Brain microvascular endothelial cell (primary cell): ENCODE results near the gene INHBE.
A peak's percentile ranks its signal among the peaks of the same experiment; 100 is the strongest.
"Not testable (repeated sequence)": the region's sequence is repeated elsewhere in the genome, so short reads cannot be mapped to it uniquely, and the experiment has no call there.

Experiments used
- DNase-seq: peaks from one replicate; pipeline ENCODE4 v3.0.0-alpha.2; 2020
- H3K27ac ChIP-seq: fragments of 250-450 bp; sonication (Bioruptor Pico); 2 replicates; pipeline ENCODE4 v1.5.1; 2020; ENCODE audit warnings: mild to moderate bottlenecking, moderate library complexity
- H3K27me3 ChIP-seq: fragments of 250-450 bp; sonication (Bioruptor Pico); replicated peaks from 2 replicates; pipeline ENCODE4 v1.5.1; 2020; ENCODE audit warnings: mild to moderate bottlenecking
- H3K36me3 ChIP-seq: fragments of 250-450 bp; sonication (Bioruptor Pico); replicated peaks from 2 replicates; pipeline ENCODE4 v1.5.1; 2020; ENCODE audit warnings: mild to moderate bottlenecking
- H3K4me3 ChIP-seq: 2 replicates; pipeline ENCODE4 v1.5.1; 2011; ENCODE audit warnings: low read depth, mild to moderate bottlenecking, control low read depth, low read length, moderate library complexity
- in situ Hi-C: cut with HindIII; loops from 2 replicates; pipeline ENCODE4 v1.10.0; 2017; ENCODE audit warnings: low sequenced_read_pairs, low pct_ligation_motif_present
- TF ChIP-seq, protein P1 (sequence below): IDR thresholded peaks from 2 replicates; pipeline ENCODE4 v1.5.1; 2011; ENCODE audit warnings: low read depth, mild to moderate bottlenecking, moderate library complexity, low read length, control low read depth, inconsistent platforms; ENCODE audit errors: missing control alignments

Gene INHBE

DNA sequence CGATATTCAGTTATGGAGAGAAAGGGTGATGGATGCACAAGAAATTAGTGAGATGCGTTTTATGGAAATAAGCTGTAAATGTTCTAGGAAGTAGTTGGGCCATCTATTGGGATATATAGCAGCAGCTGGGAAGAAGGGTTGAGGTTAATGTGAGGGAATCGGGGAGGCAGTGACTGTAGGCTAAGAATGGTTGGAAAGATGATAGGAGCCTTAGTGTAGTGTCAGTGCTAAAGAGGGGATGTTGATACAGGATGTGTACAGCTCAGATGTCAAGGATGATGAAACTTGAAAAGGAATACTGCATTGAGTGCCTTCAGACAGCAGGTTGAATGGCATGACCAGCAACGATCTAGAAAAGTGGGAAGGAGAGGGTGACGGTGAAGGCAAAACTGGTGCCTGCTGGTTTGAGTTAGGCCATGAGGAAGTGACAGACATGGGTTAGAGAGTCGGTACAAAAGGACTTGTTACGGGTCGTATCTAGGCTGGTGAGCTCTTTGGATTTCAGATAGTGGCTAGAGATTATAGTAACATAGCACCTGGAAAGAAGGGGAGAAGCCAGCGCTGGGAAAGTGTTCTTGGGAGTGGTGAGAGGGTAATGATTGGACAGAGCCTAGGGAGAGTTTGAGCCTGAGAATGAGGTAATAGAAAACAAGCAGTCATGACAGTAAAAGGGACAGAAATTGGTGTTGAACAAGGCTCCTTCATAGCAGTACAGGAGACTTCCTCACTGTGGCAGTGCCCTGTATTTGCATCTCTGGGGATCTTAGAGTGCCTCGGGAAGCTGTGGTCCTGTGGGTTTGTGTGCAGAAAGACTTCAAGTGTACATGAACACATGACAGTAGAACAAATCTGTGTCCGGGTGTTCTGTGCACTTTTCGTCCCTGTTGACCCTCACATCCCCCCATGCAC is 42.4 kb downstream of the INHBE start:
- Histone ChIP-seq H3K27me3 (no peaks in the 10 kb centered on the region), H3K36me3 (peaks cover 66% of the 10 kb centered on the region), H3K27ac (no peak overlapping the region), H3K4me3 (no peak overlapping the region)
- in situ Hi-C loops: no loop called here
- TF ChIP-seq, protein P1, sequence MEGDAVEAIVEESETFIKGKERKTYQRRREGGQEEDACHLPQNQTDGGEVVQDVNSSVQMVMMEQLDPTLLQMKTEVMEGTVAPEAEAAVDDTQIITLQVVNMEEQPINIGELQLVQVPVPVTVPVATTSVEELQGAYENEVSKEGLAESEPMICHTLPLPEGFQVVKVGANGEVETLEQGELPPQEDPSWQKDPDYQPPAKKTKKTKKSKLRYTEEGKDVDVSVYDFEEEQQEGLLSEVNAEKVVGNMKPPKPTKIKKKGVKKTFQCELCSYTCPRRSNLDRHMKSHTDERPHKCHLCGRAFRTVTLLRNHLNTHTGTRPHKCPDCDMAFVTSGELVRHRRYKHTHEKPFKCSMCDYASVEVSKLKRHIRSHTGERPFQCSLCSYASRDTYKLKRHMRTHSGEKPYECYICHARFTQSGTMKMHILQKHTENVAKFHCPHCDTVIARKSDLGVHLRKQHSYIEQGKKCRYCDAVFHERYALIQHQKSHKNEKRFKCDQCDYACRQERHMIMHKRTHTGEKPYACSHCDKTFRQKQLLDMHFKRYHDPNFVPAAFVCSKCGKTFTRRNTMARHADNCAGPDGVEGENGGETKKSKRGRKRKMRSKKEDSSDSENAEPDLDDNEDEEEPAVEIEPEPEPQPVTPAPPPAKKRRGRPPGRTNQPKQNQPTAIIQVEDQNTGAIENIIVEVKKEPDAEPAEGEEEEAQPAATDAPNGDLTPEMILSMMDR: no peak
- DNase-seq: no peak

DNA sequence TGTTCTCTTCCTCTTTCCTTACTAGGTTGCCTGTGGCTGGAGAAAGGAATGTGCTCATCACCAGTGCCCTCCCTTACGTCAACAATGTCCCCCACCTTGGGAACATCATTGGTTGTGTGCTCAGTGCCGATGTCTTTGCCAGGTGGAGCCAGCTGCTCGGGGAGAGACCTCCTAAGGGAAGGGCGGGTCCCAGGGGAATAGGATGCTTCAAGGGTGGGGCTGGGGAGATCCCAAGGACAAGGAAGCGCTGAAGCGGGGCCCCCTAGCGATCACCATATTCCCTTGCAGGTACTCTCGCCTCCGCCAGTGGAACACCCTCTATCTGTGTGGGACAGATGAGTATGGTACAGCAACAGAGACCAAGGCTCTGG is 43.0 kb downstream of the INHBE start:
- in situ Hi-C loops: no loop called here
- peaks cover 60% of the 10 kb centered on the region for H3K36me3 ChIP-seq
- H3K4me3 ChIP-seq: no peak overlapping the region
- no peak for DNase-seq
- TF ChIP-seq, protein P1: peak; percentile 37
- H3K27ac ChIP-seq: no peak overlapping the region
- H3K27me3 ChIP-seq: no peaks in the 10 kb centered on the region

- in situ Hi-C loops: no loop called here
- TF ChIP-seq, protein P1: no peak
- no peak overlapping the region for H3K4me3 ChIP-seq
- DNase-seq: no peak
- H3K36me3 ChIP-seq: peaks cover 64% of the 10 kb centered on the region
- H3K27ac ChIP-seq: no peak overlapping the region
- no peaks in the 10 kb centered on the region for H3K27me3 ChIP-seq
Observed at GRCh38 chr12:57498571-57498970, 43.5 kb downstream of the INHBE start.

GRCh38 chr12:57500213-57500612 is 45.1 kb downstream of the INHBE start:
- no peaks in the 10 kb centered on the region for H3K27me3 ChIP-seq
- in situ Hi-C loops: no loop called here
- H3K36me3 ChIP-seq: peaks cover 76% of the 10 kb centered on the region
- no peak overlapping the region for H3K27ac ChIP-seq
- no peak for DNase-seq
- H3K4me3 ChIP-seq: no peak overlapping the region
- TF ChIP-seq, protein P1: no peak

GRCh38 chr12:57502311-57502969 is 47.3 kb downstream of the INHBE start:
- H3K27ac ChIP-seq, H3K4me3 ChIP-seq, in situ Hi-C loops, DNase-seq, H3K27me3 ChIP-seq: not testable (repeated sequence)
- peaks cover 73% of the 10 kb centered on the region for H3K36me3 ChIP-seq

DNA sequence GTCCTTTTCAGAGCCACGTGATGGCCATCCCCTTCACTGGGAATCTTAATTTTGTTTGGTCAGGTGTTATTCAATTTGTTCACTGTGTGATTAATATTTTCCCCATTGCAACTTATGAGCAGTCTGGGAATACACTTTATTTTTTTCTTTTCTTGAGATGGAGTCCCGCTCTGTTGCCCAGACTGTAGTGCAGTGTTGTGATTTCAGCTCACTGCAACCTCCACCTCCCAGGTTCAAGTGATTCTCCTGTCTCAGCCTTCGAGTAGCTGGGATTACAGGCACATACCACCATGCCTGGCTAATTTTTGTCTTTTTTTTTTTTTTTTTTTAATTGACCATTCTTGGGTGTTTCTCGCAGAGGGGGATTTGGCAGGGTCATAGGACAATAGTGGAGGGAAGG is 51.4 kb downstream of the INHBE start:
- H3K27ac ChIP-seq, DNase-seq, H3K4me3 ChIP-seq, H3K27me3 ChIP-seq, in situ Hi-C loops: not testable (repeated sequence)
- H3K36me3 ChIP-seq: peaks cover 58% of the 10 kb centered on the region
